ENCODE results near the gene ANTXRL. TPM values are rescaled to one million over a fixed set of nuclear protein-coding genes. Genes with fewer than 3 reads are reported as not detected.
"Not testable (repeated sequence)": the region's sequence is repeated elsewhere in the genome, so short reads cannot be mapped to it uniquely, and the experiment has no call there.

Gene ANTXRL
- total RNA-seq, 1 donor from 2014 or later = not detected

- not testable (repeated sequence) for H3K27me3 Mint-ChIP-seq (ENCODE audit: unreplicated experiment); H3K4me1 Mint-ChIP-seq (ENCODE audit: unreplicated experiment); H3K36me3 Mint-ChIP-seq (ENCODE audit: low read depth, unreplicated experiment); H3K9me3 Mint-ChIP-seq (ENCODE audit: unreplicated experiment); DNase-seq (ENCODE audit: low spot score); H3K27ac Mint-ChIP-seq (ENCODE audit: unreplicated experiment); H3K4me3 Mint-ChIP-seq (ENCODE audit: unreplicated experiment)
Measured at GRCh38 chr10:46379233-46379848, 92.5 kb downstream of the ANTXRL start.

Other genes with a start within 250 kb of the ANTXRL start
- gene MSMB, start 240.7 kb upstream of the ANTXRL start, total RNA-seq (ENCODE audit: unreplicated experiment) = not detected
- not detected for gene ANXA8L1, start 88.8 kb downstream of the ANTXRL start, total RNA-seq (ENCODE audit: unreplicated experiment)
- gene NPY4R, start 179.0 kb downstream of the ANTXRL start, total RNA-seq (ENCODE audit: unreplicated experiment) = not detected

All from endothelial cell (in vitro differentiated cells).